Measurements from ENCODE around the gene PACSIN2.

- TF ChIP-seq EZH2phosphoT487 (IDR thresholded peaks at IDR 0.05; ENCODE audit: insufficient read depth, low read depth) (no peak), EZH2 (IDR thresholded peaks at IDR 0.05; ENCODE audit: insufficient read depth, poor library complexity, severe bottlenecking) (no peak)
These were observed 94.7 kb downstream of the PACSIN2 start for GRCh38 chr22:42920101-42920820.

All from GM23248 (cell line).